ENCODE results near the gene MTERF4. TPM values are rescaled to one million over a fixed set of nuclear protein-coding genes. Genes with fewer than 3 reads are reported as not detected.
A peak's percentile ranks its signal among the peaks of the same experiment; 100 is the strongest.

Gene MTERF4
- total and polyA plus RNA-seq, 7 donors, result 27.3 to 48.0 (median 32.8) TPM

DNA sequence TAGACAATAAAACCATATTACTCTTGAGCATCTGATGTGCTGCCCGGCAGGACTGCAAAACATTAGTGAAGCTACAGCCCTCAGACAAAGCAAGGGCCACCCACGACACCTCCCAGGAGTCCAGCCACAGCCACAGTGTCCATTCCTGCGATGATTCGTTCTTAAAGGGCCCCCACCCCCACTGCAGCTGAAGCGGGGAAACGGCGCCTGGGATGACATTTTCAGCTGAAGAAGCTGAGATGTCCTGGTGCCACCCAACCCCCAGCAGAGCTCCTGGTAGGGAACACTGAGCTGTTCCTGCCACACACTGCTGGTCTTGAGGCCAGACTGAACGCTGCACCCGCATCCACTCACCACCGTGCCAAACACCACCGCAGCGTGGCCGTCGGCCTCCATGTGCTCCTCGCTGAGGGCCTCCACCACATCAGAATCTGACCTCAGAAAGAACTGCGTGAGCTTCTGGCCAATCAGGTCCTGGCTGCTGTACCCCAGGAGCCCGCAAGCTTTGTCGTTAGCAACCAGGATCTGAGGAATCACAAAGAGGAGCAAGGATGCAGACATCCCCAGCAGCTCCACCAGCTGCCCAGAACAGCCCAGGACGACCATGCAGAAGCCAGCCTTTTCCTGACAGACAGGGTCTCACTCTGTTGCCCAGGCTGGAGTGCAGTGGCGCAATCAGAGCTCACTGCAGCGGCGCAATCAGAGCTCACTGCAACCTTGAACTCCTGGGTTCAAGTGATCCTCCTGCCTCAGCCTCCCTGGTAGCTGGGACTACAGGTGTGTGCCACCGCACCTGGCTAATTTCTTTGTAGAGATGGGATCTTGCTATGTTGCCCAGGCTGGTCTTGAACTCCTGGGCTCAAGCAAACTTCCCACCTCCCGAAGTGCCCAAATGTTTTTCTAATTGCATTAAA, 37.7 kb upstream of the MTERF4 start:
- H3K27me3 ChIP-seq (ENCODE audit: insufficient read depth in 3 of 3, low read length in 2 of 3), result no peaks in the 10 kb centered on the region
- no peaks in the 10 kb centered on the region for H3K9me3 ChIP-seq
- intact Hi-C loops (cut with DNase I), result no loop called here
- ATAC-seq (no peak), DNase-seq (peak in 1 of 2 donors; percentile 29)
- WGBS, 3 donors, result 92 to 95% (median 94%) methylated on average over 24 of the region's 24 CpGs
- TF ChIP-seq, protein P1, sequence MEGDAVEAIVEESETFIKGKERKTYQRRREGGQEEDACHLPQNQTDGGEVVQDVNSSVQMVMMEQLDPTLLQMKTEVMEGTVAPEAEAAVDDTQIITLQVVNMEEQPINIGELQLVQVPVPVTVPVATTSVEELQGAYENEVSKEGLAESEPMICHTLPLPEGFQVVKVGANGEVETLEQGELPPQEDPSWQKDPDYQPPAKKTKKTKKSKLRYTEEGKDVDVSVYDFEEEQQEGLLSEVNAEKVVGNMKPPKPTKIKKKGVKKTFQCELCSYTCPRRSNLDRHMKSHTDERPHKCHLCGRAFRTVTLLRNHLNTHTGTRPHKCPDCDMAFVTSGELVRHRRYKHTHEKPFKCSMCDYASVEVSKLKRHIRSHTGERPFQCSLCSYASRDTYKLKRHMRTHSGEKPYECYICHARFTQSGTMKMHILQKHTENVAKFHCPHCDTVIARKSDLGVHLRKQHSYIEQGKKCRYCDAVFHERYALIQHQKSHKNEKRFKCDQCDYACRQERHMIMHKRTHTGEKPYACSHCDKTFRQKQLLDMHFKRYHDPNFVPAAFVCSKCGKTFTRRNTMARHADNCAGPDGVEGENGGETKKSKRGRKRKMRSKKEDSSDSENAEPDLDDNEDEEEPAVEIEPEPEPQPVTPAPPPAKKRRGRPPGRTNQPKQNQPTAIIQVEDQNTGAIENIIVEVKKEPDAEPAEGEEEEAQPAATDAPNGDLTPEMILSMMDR (IDR thresholded peaks at IDR 0.05), result no peak
- no peak overlapping the region for H3K27ac ChIP-seq
- no peaks in the 10 kb centered on the region for H3K4me1 ChIP-seq
- no peak overlapping the region for H3K4me3 ChIP-seq
- no peaks in the 10 kb centered on the region for H3K36me3 ChIP-seq (ENCODE audit: insufficient read depth in 1 of 2, low read depth in 1 of 2)

DNA sequence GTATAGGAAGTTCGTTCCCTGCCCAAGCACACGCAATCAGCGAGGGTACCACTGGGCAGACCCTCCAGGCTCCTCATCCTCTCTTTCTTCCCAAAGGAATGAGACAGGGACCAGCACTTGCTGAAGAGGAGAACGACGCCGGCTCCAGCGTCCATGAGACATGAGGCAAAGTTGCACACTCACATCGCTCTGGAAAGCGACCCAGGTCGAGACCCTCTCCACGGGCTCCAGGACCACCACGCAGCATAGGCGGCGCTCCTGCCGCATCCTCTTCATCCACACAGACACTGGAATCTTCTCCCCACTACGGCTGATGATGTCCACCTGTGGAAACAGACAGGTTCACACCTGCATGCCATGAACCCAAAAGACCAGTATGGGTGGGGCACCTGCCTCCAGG, 36.4 kb upstream of the MTERF4 start:
- Histone ChIP-seq H3K27me3 (ENCODE audit: insufficient read depth in 3 of 3, low read length in 2 of 3) (no peaks in the 10 kb centered on the region), H3K9me3 (no peaks in the 10 kb centered on the region), H3K27ac (no peak overlapping the region), H3K4me1 (no peaks in the 10 kb centered on the region), H3K36me3 (ENCODE audit: insufficient read depth in 1 of 2, low read depth in 1 of 2) (no peaks in the 10 kb centered on the region), H3K4me3 (no peak overlapping the region)
- ATAC-seq (no peak), DNase-seq (peak in 1 of 2 donors; percentile 34)
- intact Hi-C loops (cut with DNase I), result no loop called here
- 95 to 96% (median 95%) methylated on average over 16 of the region's 16 CpGs for WGBS, 3 donors
- TF ChIP-seq, protein P1 (IDR thresholded peaks at IDR 0.05), result no peak

DNA sequence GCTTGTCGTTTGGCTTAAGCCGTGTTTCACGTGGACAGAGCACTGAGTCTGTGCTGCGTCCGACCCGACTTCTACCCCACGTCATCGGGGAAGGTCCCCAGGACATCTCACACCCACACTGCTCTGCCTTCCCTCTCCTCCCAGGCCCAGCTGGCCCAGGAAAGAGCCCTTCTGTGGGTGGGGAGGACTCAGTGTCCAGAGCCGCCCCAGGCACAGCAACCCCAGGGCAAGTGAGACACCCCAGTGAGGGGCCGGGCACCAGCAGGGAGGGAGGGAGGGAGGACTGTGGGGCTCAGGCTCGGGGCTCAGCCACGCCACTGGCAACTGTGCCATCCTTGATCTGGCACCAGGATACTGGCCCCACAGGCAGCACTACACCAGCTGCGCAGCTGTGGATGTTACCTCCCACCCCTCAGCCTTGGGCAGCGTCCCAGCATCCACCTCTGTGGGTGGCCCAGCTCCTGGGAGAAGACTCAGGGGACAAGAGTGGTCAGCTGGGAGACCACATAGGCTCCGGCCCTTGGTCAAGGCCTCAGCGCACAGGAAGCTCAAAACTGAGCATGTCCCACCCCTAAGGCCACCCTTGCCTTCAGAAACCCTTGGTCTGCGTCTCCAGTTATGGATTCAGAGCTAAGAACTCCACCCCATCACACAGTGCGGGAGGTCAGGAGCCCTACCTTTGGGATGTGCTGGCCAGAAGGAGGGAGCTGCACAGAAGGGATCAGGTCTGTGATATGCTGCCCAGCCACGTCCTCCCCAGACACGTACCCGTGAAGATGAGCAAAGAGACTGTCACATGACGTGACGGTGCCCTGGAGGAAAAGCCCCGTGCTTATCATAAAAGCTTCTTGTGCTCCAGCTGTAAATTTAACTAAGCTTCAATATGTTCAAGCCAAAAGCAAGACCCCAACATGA, 35.4 kb upstream of the MTERF4 start:
- no peaks in the 10 kb centered on the region for H3K4me1 ChIP-seq
- intact Hi-C loops (cut with DNase I), result no loop called here
- H3K9me3 ChIP-seq, result no peaks in the 10 kb centered on the region
- WGBS, 3 donors, result 79 to 85% (median 84%) methylated on average over 22 to 24 of the region's 24 CpGs
- TF ChIP-seq, protein P1 (IDR thresholded peaks at IDR 0.05), result no peak
- peak in 1 of 2 donors; percentile 48 for DNase-seq
- no peak overlapping the region for H3K27ac ChIP-seq
- no peaks in the 10 kb centered on the region for H3K36me3 ChIP-seq (ENCODE audit: insufficient read depth in 1 of 2, low read depth in 1 of 2)
- ATAC-seq, result no peak
- H3K4me3 ChIP-seq, result no peak overlapping the region
- H3K27me3 ChIP-seq (ENCODE audit: insufficient read depth in 3 of 3, low read length in 2 of 3), result no peaks in the 10 kb centered on the region

DNA sequence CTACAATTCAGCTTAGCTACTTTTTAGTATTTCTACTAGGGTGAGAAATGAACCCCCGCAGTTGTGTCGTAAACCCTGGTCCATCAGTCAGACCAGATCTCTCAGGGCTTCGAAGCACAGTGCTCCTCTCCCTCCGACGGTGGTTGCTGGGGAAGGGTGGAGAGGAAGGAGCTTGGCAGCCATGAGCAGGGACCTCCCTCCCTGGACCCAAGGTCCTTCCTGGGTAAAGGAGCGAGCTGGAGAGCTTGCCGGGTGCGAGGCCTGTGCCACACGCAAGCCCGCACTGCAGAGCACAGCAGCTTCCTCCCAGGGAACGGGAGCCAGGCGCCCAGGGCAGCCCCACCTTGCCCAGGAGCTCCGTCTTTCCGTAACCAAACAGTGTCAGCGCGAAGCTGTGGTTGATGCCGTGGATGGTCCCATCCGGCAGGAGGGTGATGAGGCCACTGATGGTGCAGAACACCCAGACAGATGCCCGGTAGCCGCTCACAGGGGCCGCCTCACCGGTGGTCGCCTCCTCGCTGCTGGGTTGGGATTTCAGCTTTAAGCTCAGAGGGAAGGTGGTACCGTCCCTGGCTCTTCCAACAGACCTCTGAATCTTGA, 34.7 kb upstream of the MTERF4 start:
- TF ChIP-seq, protein P1 (IDR thresholded peaks at IDR 0.05), result no peak
- H3K4me1 ChIP-seq, result no peaks in the 10 kb centered on the region
- no peaks in the 10 kb centered on the region for H3K27me3 ChIP-seq (ENCODE audit: insufficient read depth in 3 of 3, low read length in 2 of 3)
- intact Hi-C loops (cut with DNase I), result no loop called here
- no peak overlapping the region for H3K27ac ChIP-seq
- H3K36me3 ChIP-seq (ENCODE audit: insufficient read depth in 1 of 2, low read depth in 1 of 2), result no peaks in the 10 kb centered on the region
- ATAC-seq, result no peak
- WGBS, 3 donors, result 93 to 96% (median 96%) methylated on average over 25 of the region's 25 CpGs
- H3K4me3 ChIP-seq, result no peak overlapping the region
- H3K9me3 ChIP-seq, result no peaks in the 10 kb centered on the region
- DNase-seq, result peak in 1 of 2 donors; percentile 34
